ELR (cell line): ENCODE data around the gene CCDC51.
A peak's percentile ranks its signal among the peaks of the same experiment; 100 is the strongest.
"Not testable (repeated sequence)": the region's sequence is repeated elsewhere in the genome, so short reads cannot be mapped to it uniquely, and the experiment has no call there.

Source experiments
- DNase-seq: peaks from one replicate; pipeline ENCODE4 v3.0.0-alpha.2; 2015; ENCODE audit warnings: low read depth

Gene CCDC51

GRCh38 chr3:48439820-48440589, at the start of gene CCDC51, which contains the start of gene TMA7:
Gene CCDC51 (minus strand): TSS chr3:48440119. CDS start chr3:48435128, 4,991 bp downstream.
Gene TMA7 (plus strand): TSS chr3:48440257. CDS start chr3:48440297, 40 bp downstream.
- DNase-seq: peak; percentile 97

GRCh38 chr3:48486952-48487351, 47.0 kb upstream of the CCDC51 start:
- DNase-seq: no peak

- DNase-seq: not testable (repeated sequence)
These were observed 42.9 kb upstream of the CCDC51 start for GRCh38 chr3:48482822-48483221.

GRCh38 chr3:48480891-48481290, 41.0 kb upstream of the CCDC51 start:
- not testable (repeated sequence) for DNase-seq

DNA sequence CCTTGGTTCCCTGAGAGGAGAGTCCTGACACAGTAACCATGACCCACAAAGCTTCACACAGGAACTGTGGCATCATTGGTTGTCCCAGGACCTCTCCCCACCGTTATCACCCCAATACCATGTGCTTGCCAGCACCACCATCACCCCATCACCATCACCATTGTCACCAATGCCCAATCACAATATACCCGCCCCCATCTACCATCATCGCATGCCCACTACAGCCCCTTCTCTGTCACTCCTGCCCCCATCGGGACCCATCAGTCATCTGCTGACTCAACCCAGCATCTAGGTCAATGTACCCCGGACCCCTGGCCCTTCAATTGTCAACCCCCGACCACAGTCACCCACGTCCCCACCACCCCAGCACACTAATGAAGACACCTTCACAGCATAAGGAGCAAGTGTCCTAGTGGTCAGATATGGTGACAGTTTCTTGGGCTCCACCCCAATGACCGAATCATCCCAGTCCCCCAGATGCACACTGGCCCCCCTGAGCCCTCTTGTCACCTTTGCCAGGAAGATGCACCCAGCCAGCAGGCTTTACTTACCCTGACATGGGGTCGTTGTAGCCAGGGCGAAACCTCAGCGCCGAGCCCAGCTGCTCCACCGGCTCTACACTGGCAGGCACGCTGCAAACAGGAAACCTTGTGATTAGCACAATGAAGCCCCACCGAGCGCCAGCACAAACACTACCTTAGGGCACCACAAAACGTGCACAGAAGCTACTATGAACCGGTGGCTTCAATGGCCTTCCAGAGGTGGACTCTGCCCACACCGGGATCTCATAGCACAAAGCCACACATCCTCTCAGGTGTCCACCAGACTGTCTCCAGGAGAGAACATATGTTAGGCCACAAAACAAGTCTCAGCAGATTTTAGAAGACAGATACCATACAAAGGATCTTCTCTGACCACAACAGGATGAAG, 39.0 kb upstream of the CCDC51 start:
- no peak for DNase-seq

DNA sequence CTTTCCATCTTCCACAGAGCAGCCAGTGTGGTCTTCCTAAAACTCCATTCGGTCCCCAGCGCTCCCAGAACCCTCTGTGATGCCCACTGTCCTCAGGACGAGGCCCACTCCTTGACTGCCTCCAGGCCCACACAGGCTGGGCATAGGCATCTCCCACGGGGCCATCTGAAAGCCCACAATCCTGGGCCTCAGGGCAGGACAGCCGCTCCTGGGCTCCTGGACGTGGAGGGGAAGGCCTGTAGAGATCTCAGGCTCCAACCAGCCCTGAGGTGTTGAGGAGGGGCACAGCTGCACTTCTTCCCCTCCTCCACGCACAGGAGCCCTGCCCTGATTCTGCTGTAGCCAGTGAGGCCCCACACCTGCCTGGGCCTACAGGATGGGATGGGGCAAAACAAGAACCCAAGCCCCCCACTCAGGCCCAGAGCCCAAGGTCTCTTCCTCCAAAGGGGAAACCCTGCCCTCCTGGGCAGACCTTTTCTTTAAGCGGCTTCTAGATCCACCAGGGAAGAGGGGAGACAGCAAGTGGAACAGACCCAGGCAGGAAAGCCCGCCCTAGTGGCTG, 38.1 kb upstream of the CCDC51 start:
- DNase-seq: no peak

GRCh38 chr3:48476426-48477053, 36.6 kb upstream of the CCDC51 start:
- DNase-seq: no peak

DNA sequence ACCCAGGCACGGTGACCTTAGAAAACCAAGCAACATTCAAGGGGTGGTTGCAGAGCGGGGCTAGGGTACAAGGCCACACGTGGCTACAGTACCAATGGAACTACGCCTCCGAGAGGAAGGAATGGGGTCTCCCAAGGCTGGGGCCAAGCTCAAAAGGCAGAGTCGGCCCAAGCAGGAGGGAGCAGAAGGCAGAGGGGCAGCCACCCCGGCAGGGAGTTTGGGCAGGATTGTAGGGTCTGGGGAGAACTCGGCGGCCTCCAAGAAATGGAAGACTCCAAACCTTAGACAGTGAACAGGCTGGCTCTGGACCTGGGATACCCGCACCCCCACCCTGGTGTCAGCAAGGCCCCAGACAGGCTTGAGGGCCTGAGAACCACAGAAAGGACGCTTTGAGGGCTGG, 35.3 kb upstream of the CCDC51 start:
- DNase-seq: no peak

- no peak for DNase-seq
These were observed 34.7 kb upstream of the CCDC51 start for GRCh38 chr3:48474619-48475018.

DNA sequence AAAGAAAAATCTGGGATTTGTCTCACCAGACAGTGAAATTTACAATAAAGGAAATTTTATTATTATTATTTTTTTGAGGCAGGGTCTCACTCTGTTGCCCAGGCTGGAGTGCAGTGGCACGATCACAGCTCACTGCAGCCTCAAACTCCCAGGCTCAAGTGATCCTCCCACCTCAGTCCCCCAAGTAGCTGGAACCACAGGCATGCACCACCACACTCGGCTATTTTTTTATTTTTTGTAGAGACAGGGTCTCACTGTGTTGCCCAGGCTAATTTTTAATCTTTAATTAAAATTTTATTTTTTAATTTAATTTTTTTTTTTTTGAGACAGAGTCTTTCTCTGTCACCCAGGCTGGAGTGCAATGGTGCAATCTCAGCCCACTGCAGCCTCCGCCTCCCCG, 34.1 kb upstream of the CCDC51 start:
- not testable (repeated sequence) for DNase-seq

DNA sequence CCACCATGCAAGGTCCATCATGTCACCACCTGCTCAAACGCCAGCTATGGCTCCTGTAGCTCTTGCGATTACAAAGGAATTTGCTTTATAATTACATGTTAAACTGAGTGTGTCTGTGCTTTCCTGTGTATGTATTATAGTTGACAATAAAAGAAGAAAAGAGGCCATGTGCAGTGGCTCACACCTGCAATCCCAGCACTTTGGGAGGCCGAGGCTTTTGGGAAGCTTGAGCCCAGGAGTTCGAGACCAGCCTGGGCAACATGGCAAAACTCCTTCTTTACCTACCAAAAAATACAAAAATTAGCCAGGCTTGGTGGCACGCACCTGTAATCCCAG, 33.7 kb upstream of the CCDC51 start:
- DNase-seq: no peak

DNA sequence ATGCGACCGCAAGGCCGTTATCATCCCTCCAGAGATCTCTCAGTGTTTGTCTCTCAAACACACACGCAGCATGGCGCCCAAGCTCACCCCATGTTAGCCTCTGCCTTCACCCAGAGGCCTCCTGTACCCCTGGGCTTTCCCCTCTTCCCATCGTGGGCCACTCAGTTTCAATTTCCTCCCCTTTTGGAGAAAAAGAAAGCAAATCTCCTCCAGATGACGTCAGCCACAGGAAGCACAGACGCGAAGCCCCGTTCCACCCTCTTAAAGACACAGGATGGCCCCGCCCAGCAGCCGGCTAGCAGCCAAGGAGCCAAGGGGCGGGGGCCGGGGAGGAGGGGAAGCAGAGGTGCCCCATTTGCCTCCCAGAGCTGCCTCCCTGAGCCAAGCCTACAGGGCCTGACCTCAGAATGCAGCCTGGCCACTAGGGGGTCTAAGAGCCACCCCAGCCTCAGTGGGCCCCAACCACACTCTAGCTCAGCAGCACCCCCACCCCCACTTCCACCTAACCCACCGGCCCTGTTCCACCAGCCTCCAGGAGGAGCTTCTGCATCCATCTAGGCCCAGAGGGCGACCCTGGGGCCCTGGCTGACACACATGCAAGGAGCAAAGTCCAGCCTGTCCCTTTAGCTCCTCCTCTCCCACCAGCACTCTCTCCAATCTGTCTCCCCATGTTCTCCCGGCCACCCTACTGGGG, 33.2 kb upstream of the CCDC51 start:
- DNase-seq: peak; percentile 97

GRCh38 chr3:48472673-48472922, 32.7 kb upstream of the CCDC51 start:
- no peak for DNase-seq

GRCh38 chr3:48470286-48470685, 30.4 kb upstream of the CCDC51 start:
- no peak for DNase-seq

DNA sequence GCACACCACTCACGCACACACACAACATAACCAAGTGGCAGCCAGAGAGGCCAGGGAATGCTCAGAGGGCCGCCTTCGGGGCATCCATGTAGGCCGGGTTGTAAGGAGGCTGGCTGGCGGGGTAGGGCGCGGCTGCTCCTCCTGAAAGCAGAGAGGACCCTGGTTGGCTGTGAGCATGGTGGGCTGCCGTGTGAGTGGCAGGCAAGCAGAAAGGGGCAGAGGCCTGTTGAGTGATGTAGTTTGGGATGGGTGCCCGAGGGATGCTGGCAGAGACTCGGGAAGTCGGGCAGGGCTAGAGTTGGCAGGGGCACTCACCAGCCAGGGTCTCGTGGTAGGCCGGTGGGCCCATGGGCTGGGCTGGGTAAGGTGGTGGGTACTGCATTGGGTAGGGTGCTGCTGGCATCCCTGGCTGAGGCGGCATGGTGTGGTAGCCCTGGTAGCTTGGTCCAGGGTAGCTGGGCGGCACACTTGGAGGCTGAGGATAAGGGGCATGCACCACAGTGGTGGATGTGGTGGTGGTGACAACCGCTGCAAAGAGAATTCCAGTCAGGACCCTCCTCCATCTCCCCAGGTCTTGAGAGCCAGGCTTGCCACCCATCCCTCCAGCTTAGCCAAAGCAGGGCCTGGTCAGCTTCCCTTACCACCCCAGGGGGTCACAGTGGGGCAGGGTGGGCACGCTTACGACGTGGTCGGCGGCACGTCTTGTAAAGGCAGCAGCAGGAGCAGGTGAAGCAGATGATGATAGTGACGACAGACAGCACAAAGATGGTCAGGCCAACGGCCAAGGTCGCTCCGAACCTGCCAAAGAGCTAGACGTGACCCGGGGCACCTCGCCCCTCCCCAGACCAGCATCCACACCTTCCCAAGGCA, 29.4 kb upstream of the CCDC51 start:
- no peak for DNase-seq

DNA sequence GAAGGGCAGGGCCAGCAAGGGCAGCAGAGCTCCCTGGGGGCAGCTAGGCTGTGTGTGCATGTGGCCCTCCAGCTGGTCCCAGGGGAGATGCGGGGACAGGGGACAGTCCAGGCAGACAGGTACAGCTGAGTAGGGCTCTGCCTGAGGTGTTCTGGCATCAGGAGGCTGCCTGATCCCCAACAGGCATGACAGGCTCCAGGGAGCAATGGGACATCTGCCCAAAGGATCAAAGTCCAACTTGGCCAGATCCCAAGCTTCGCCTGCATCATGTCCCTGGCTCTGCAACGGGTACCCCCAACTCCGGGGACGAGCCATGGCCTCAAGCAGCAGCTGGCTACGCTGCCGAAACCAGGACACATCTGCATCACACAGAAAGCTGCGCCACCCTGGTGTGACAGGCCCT, 28.4 kb upstream of the CCDC51 start:
- DNase-seq: no peak

DNA sequence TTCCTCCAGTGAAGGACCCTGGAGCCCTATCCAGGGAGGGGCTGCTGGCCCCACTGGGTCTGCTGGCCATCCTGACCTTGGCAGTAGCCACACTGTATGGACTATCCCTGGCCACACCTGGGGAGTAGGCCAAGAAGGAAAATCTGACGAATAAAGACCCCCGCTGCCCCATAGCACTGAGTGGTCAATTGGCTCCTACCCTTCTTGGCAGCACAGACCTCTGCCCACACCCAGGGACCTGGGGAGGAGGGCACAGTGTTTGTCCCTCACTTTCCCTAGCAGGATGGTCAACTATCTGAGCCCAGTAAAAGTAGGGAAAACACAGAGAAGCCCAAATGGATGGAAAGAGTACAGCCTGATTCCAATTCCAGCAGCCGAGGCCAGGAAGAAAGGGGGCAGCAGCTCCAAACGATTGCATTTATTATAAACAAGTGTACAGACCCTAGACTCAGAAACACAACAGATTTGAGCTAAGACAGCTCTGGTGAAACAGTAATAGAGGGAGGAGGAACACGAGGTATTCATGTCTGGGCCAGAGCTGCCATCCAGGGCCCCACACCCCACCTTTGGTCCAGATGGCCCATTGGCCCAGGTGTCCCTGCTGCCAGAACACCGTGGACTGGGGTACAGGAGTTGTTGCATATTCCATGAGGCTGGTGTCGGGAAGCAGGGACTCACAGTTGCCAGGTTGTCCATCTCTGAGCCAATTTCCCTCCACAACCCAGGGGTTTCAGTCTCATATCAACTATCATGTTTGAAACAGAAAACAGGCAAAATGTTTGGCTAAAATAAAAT, 27.8 kb upstream of the CCDC51 start:
- no peak for DNase-seq

DNA sequence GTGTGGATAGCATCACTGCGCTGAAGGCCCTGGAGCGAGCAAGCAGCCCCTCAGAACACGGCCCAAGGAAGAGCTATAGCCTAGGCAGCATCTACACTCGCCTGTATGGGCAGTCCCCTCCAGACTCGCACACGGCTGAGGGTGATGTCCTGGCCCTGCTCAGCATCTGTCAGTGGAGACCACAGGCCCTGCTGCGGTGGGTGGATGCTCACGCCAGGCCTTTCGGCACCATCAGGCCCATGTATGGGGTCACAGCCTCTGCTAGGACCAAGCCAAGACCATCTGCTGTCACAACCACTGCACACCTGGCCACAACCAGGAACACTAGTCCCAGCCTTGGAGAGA, 27.2 kb upstream of the CCDC51 start:
- DNase-seq: no peak

GRCh38 chr3:48466386-48467109, 26.6 kb upstream of the CCDC51 start:
- peak; percentile 16 for DNase-seq
